ENCODE results near the gene VWA5B1.

GRCh38 chr1:20284625-20285024 is 6.0 kb upstream of the VWA5B1 start:
- TF ChIP-seq POLR2A (IDR thresholded peaks at IDR 0.05): no peak
- TF ChIP-seq CTCF (IDR thresholded peaks at IDR 0.05 in 8 of 11, conservative IDR thresholded peaks at IDR 0.05 in 3 of 11): no peak

All from spleen (tissue), 7 donors.